Choroid plexus epithelial cell (primary cell): ENCODE results near the gene SPNS3.

Experiments
- DNase-seq: peaks from one replicate; pipeline ENCODE4 v3.0.0-alpha.2; 2010; ENCODE audit warnings: low read depth
- H3K4me3 ChIP-seq: 2 replicates; pipeline ENCODE4 v1.5.1; 2011; ENCODE audit warnings: low read depth, mild to moderate bottlenecking, control low read depth, low read length, moderate library complexity
- CTCF ChIP-seq: conservative IDR thresholded peaks from 2 replicates; pipeline ENCODE4 v1.5.1; 2011; ENCODE audit warnings: low read depth, mild to moderate bottlenecking, control low read depth, inconsistent platforms, low read length, moderate library complexity

The SPNS3 gene

GRCh38 chr17:4448197-4448980, 14.6 kb downstream of the SPNS3 start:
- TF ChIP-seq CTCF, result no peak

GRCh38 chr17:4449736-4450135, 16.0 kb downstream of the SPNS3 start:
- no peak for DNase-seq
- no peak for TF ChIP-seq CTCF
- no peak overlapping the region for H3K4me3 ChIP-seq

More at GRCh38 chr17:4448197-4448980, 14.6 kb downstream of the SPNS3 start:
- DNase-seq, result no peak
- no peak overlapping the region for H3K4me3 ChIP-seq

- TF ChIP-seq CTCF, result no peak
- DNase-seq, result no peak
- H3K4me3 ChIP-seq, result no peak overlapping the region
Observed at GRCh38 chr17:4450710-4451316, 17.1 kb downstream of the SPNS3 start.

GRCh38 chr17:4453812-4454591, 20.3 kb downstream of the SPNS3 start:
- no peak overlapping the region for H3K4me3 ChIP-seq
- no peak for TF ChIP-seq CTCF
- no peak for DNase-seq

- no peak for TF ChIP-seq CTCF
- H3K4me3 ChIP-seq, result no peak overlapping the region
- DNase-seq, result no peak
Observed at GRCh38 chr17:4460661-4461060, 26.9 kb downstream of the SPNS3 start.

GRCh38 chr17:4463818-4464476, 30.2 kb downstream of the SPNS3 start:
- H3K4me3 ChIP-seq, result no peak overlapping the region
- no peak for TF ChIP-seq CTCF
- DNase-seq, result no peak
